ENCODE results near the gene BTNL9.

BTNL9 gene

GRCh38 chr5:181028032-181028819, 11.8 kb upstream of the BTNL9 start:
- Histone ChIP-seq H3K27ac (ENCODE audit: low read depth, low read length) (no peak overlapping the region), H3K36me3 (ENCODE audit: insufficient read depth, low read length) (no peaks in the 10 kb centered on the region), H3K4me3 (ENCODE audit: low read depth, low read length) (no peak overlapping the region), H3K79me2 (ENCODE audit: control insufficient read depth, insufficient read depth, low read length, unreplicated experiment) (no peaks in the 10 kb centered on the region), H3K4me1 (ENCODE audit: control insufficient read depth, insufficient read depth, low read length, unreplicated experiment) (no peaks in the 10 kb centered on the region), H3K27me3 (ENCODE audit: insufficient read depth, low read length) (peaks cover 7% of the 10 kb centered on the region; the same call in 1 of the 2 replicates), H2AFZ (ENCODE audit: low read length, unreplicated experiment) (no peak overlapping the region)

DNA sequence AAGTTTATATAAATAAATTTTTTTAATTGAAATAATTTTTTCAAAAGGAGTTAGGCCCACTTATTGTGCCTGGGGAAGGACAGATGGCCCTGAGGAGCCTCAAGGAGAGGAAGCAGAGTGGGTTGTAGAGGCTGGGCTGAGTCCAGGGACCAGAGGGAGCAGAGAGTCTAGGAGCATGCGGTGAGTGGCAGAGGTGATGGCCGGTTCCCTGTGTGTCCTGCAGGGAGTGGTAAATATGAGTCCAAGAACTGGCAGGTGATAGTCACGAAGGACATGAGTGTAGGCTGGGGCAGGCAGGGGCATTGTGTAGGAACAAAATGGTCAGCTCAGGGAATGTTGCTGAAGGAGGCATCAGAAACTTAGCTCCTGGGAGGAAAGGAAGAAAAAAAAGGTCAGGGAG, 8.3 kb upstream of the BTNL9 start:
- no peak overlapping the region for H3K27ac ChIP-seq (ENCODE audit: low read depth, low read length)
- no peaks in the 10 kb centered on the region for H3K36me3 ChIP-seq (ENCODE audit: insufficient read depth, low read length)
- H3K79me2 ChIP-seq (ENCODE audit: control insufficient read depth, insufficient read depth, low read length, unreplicated experiment), result no peaks in the 10 kb centered on the region
- no peak overlapping the region for H2AFZ ChIP-seq (ENCODE audit: low read length, unreplicated experiment)
- H3K27me3 ChIP-seq (ENCODE audit: insufficient read depth, low read length), result peaks cover 28% of the 10 kb centered on the region
- H3K4me1 ChIP-seq (ENCODE audit: control insufficient read depth, insufficient read depth, low read length, unreplicated experiment), result no peaks in the 10 kb centered on the region
- no peak overlapping the region for H3K4me3 ChIP-seq (ENCODE audit: low read depth, low read length)

GRCh38 chr5:181035991-181036815, 3.9 kb upstream of the BTNL9 start:
- Histone ChIP-seq H3K79me2 (ENCODE audit: control insufficient read depth, insufficient read depth, low read length, unreplicated experiment) (no peaks in the 10 kb centered on the region), H3K36me3 (ENCODE audit: insufficient read depth, low read length) (no peaks in the 10 kb centered on the region), H3K4me1 (ENCODE audit: control insufficient read depth, insufficient read depth, low read length, unreplicated experiment) (no peaks in the 10 kb centered on the region), H3K27me3 (ENCODE audit: insufficient read depth, low read length) (peaks cover 68% of the 10 kb centered on the region), H3K4me3 (ENCODE audit: low read depth, low read length) (no peak overlapping the region), H3K27ac (ENCODE audit: low read depth, low read length) (no peak overlapping the region), H2AFZ (ENCODE audit: low read length, unreplicated experiment) (no peak overlapping the region)

- H3K4me3 ChIP-seq (ENCODE audit: low read depth, low read length), result no peak overlapping the region
- no peak overlapping the region for H2AFZ ChIP-seq (ENCODE audit: low read length, unreplicated experiment)
Observed at GRCh38 chr5:181036816-181037364, 3.2 kb upstream of the BTNL9 start.

DNA sequence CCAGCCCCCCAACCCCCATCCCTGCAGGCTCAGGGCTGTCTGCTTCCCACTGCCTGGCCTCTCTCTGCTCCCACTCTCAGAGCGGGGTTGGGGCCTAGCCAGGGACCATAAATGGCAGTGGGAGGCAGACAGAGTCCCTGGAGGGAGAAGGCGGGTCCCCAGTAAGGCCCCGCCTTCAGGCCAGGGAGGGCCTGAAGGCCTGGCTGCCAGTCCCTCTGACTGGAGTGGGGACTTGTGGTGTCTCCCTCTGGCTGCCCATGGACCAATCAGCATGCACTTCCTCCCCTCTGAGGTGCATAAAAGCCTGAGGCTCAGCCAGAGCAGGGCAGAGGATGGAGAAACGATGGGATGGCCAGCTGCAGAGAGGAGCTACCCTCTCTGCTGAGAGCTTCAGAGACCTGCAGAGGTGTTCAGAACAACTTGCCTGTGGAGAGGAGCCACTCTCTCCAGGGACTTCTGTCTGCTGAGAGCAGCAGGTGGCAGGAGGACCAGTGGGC, 2.7 kb upstream of the BTNL9 start:
- no peaks in the 10 kb centered on the region for H3K79me2 ChIP-seq (ENCODE audit: control insufficient read depth, insufficient read depth, low read length, unreplicated experiment)
- H2AFZ ChIP-seq (ENCODE audit: low read length, unreplicated experiment), result no peak overlapping the region
- H3K27me3 ChIP-seq (ENCODE audit: insufficient read depth, low read length), result peaks cover 81% of the 10 kb centered on the region
- no peak overlapping the region for H3K4me3 ChIP-seq (ENCODE audit: low read depth, low read length)
- no peaks in the 10 kb centered on the region for H3K4me1 ChIP-seq (ENCODE audit: control insufficient read depth, insufficient read depth, low read length, unreplicated experiment)
- H3K36me3 ChIP-seq (ENCODE audit: insufficient read depth, low read length), result no peaks in the 10 kb centered on the region
- H3K27ac ChIP-seq (ENCODE audit: low read depth, low read length), result no peak overlapping the region

More at GRCh38 chr5:181036816-181037364, 3.2 kb upstream of the BTNL9 start:
- no peaks in the 10 kb centered on the region for H3K4me1 ChIP-seq (ENCODE audit: control insufficient read depth, insufficient read depth, low read length, unreplicated experiment)
- no peaks in the 10 kb centered on the region for H3K79me2 ChIP-seq (ENCODE audit: control insufficient read depth, insufficient read depth, low read length, unreplicated experiment)
- H3K27ac ChIP-seq (ENCODE audit: low read depth, low read length), result no peak overlapping the region
- H3K36me3 ChIP-seq (ENCODE audit: insufficient read depth, low read length), result no peaks in the 10 kb centered on the region
- H3K27me3 ChIP-seq (ENCODE audit: insufficient read depth, low read length), result peaks cover 75% of the 10 kb centered on the region

GRCh38 chr5:181039471-181039870, 595 bp upstream of the BTNL9 start:
- peaks cover under 1% of the 10 kb centered on the region for H3K4me1 ChIP-seq (ENCODE audit: control insufficient read depth, insufficient read depth, low read length, unreplicated experiment)
- peaks cover 87% of the 10 kb centered on the region for H3K27me3 ChIP-seq (ENCODE audit: insufficient read depth, low read length)
- no peaks in the 10 kb centered on the region for H3K36me3 ChIP-seq (ENCODE audit: insufficient read depth, low read length)
- H3K79me2 ChIP-seq (ENCODE audit: control insufficient read depth, insufficient read depth, low read length, unreplicated experiment), result no peaks in the 10 kb centered on the region
- H3K27ac ChIP-seq (ENCODE audit: low read depth, low read length), result no peak overlapping the region
- H2AFZ ChIP-seq (ENCODE audit: low read length, unreplicated experiment), result no peak overlapping the region
- no peak overlapping the region for H3K4me3 ChIP-seq (ENCODE audit: low read depth, low read length)

GRCh38 chr5:181040631-181040945, 522 bp downstream of the BTNL9 start:
- H2AFZ ChIP-seq (ENCODE audit: low read length, unreplicated experiment), result no peak overlapping the region
- H3K4me3 ChIP-seq (ENCODE audit: low read depth, low read length), result no peak overlapping the region
- peaks cover 83% of the 10 kb centered on the region for H3K27me3 ChIP-seq (ENCODE audit: insufficient read depth, low read length)
- H3K79me2 ChIP-seq (ENCODE audit: control insufficient read depth, insufficient read depth, low read length, unreplicated experiment), result no peaks in the 10 kb centered on the region
- H3K27ac ChIP-seq (ENCODE audit: low read depth, low read length), result no peak overlapping the region
- H3K36me3 ChIP-seq (ENCODE audit: insufficient read depth, low read length), result no peaks in the 10 kb centered on the region
- peaks cover 6% of the 10 kb centered on the region for H3K4me1 ChIP-seq (ENCODE audit: control insufficient read depth, insufficient read depth, low read length, unreplicated experiment)

GRCh38 chr5:181041043-181041442, 977 bp downstream of the BTNL9 start:
- no peak overlapping the region for H2AFZ ChIP-seq (ENCODE audit: low read length, unreplicated experiment)
- H3K4me1 ChIP-seq (ENCODE audit: control insufficient read depth, insufficient read depth, low read length, unreplicated experiment), result peaks cover 6% of the 10 kb centered on the region
- H3K79me2 ChIP-seq (ENCODE audit: control insufficient read depth, insufficient read depth, low read length, unreplicated experiment), result no peaks in the 10 kb centered on the region
- no peak overlapping the region for H3K27ac ChIP-seq (ENCODE audit: low read depth, low read length)
- H3K27me3 ChIP-seq (ENCODE audit: insufficient read depth, low read length), result peaks cover 78% of the 10 kb centered on the region
- H3K4me3 ChIP-seq (ENCODE audit: low read depth, low read length), result no peak overlapping the region
- no peaks in the 10 kb centered on the region for H3K36me3 ChIP-seq (ENCODE audit: insufficient read depth, low read length)

DNA sequence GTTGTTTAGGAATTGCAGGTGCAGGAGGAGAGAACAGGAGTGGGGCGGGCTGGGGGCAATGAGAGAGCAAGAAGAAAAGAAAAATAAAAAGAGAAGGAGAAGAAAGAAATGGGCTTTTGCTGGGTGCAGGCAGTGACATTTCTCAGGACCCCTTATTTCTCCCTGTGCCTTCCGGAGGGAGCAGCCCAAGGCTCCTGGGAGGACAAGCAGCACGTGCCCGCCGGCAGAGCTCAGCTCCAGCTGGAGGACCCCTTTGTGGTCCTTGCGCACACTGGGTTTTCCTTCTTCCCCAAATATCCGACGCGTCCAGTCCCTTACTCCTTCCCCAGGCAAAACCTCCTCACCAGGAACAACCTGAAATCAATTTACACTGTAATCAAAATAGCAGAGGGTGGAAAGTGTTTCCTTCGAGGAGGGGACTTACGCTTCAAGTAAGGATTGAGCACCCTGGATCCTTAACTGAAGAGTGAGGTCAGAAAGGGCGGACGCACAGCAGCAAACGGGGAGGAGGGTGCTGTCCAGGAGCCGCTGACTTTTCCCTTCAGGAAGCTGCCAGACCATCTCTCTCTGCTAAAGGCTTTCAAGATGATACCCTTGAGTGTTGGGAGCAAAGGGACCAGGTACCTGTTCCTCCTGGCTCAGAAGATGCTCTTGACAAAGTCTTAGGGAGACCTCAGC, 2.1 kb downstream of the BTNL9 start:
- no peak overlapping the region for H3K27ac ChIP-seq (ENCODE audit: low read depth, low read length)
- H2AFZ ChIP-seq (ENCODE audit: low read length, unreplicated experiment), result no peak overlapping the region
- no peak overlapping the region for H3K4me3 ChIP-seq (ENCODE audit: low read depth, low read length)
- H3K27me3 ChIP-seq (ENCODE audit: insufficient read depth, low read length), result peaks cover 80% of the 10 kb centered on the region
- H3K79me2 ChIP-seq (ENCODE audit: control insufficient read depth, insufficient read depth, low read length, unreplicated experiment), result no peaks in the 10 kb centered on the region
- no peaks in the 10 kb centered on the region for H3K36me3 ChIP-seq (ENCODE audit: insufficient read depth, low read length)
- peaks cover 6% of the 10 kb centered on the region for H3K4me1 ChIP-seq (ENCODE audit: control insufficient read depth, insufficient read depth, low read length, unreplicated experiment)

DNA sequence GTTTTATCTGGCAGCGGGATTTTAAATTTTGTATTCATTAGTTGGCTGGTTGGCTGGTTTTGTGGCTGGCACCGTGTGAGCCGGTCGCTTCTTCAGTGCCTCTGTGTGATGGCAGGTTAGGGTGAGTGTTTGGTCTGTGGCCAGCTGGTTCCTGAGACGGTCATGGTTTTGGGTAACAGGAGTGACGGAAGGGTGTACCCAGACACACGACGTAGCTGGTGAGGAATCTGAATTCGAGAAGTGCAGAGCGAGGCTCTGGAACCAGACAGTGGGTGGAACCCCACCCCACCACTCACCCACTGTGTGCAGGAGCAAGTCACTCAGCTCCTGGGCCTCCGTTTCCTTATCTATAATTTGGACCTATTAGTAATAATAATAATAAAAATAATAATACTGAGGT, 2.7 kb downstream of the BTNL9 start:
- Histone ChIP-seq H3K27me3 (ENCODE audit: insufficient read depth, low read length) (peaks cover 80% of the 10 kb centered on the region), H3K27ac (ENCODE audit: low read depth, low read length) (no peak overlapping the region), H2AFZ (ENCODE audit: low read length, unreplicated experiment) (no peak overlapping the region), H3K79me2 (ENCODE audit: control insufficient read depth, insufficient read depth, low read length, unreplicated experiment) (no peaks in the 10 kb centered on the region), H3K4me1 (ENCODE audit: control insufficient read depth, insufficient read depth, low read length, unreplicated experiment) (peaks cover 6% of the 10 kb centered on the region), H3K4me3 (ENCODE audit: low read depth, low read length) (no peak overlapping the region), H3K36me3 (ENCODE audit: insufficient read depth, low read length) (no peaks in the 10 kb centered on the region)
